ENCODE data around the gene LRP8.

DNA sequence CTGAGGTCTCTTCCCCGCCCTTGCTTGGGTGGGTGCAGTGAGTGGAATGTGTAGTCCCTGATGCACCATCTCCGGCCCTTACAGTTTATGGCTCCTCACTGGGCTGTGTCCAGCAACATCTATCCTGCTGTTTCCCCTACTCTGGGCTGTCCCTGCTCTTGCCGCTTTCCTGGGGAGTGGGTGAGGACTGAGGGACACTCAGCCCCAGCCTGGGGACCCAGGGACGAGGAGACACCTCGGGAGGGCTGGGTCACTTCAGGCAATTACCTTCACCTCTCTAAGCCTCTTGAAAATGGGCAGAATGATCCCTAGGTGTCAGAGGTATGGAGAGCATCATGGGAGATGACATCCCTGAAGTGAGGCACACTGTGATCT, 13.6 kb upstream of the LRP8 start:
- TF ChIP-seq, protein P1, sequence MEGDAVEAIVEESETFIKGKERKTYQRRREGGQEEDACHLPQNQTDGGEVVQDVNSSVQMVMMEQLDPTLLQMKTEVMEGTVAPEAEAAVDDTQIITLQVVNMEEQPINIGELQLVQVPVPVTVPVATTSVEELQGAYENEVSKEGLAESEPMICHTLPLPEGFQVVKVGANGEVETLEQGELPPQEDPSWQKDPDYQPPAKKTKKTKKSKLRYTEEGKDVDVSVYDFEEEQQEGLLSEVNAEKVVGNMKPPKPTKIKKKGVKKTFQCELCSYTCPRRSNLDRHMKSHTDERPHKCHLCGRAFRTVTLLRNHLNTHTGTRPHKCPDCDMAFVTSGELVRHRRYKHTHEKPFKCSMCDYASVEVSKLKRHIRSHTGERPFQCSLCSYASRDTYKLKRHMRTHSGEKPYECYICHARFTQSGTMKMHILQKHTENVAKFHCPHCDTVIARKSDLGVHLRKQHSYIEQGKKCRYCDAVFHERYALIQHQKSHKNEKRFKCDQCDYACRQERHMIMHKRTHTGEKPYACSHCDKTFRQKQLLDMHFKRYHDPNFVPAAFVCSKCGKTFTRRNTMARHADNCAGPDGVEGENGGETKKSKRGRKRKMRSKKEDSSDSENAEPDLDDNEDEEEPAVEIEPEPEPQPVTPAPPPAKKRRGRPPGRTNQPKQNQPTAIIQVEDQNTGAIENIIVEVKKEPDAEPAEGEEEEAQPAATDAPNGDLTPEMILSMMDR (IDR thresholded peaks at IDR 0.05): no peak
- TF ChIP-seq, protein P2, sequence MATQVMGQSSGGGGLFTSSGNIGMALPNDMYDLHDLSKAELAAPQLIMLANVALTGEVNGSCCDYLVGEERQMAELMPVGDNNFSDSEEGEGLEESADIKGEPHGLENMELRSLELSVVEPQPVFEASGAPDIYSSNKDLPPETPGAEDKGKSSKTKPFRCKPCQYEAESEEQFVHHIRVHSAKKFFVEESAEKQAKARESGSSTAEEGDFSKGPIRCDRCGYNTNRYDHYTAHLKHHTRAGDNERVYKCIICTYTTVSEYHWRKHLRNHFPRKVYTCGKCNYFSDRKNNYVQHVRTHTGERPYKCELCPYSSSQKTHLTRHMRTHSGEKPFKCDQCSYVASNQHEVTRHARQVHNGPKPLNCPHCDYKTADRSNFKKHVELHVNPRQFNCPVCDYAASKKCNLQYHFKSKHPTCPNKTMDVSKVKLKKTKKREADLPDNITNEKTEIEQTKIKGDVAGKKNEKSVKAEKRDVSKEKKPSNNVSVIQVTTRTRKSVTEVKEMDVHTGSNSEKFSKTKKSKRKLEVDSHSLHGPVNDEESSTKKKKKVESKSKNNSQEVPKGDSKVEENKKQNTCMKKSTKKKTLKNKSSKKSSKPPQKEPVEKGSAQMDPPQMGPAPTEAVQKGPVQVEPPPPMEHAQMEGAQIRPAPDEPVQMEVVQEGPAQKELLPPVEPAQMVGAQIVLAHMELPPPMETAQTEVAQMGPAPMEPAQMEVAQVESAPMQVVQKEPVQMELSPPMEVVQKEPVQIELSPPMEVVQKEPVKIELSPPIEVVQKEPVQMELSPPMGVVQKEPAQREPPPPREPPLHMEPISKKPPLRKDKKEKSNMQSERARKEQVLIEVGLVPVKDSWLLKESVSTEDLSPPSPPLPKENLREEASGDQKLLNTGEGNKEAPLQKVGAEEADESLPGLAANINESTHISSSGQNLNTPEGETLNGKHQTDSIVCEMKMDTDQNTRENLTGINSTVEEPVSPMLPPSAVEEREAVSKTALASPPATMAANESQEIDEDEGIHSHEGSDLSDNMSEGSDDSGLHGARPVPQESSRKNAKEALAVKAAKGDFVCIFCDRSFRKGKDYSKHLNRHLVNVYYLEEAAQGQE (IDR thresholded peaks at IDR 0.05; ENCODE audit: insufficient read depth in 1 of 2, low read depth in 2 of 2, low read length in 1 of 2): no peak
- TF ChIP-seq POLR2AphosphoS5 (IDR thresholded peaks at IDR 0.05; ENCODE audit: low read depth, low read length): no peak
- TF ChIP-seq SIN3A (IDR thresholded peaks at IDR 0.05; ENCODE audit: borderline replicate concordance, insufficient read depth, low read depth, low read length): no peak
